OCI-LY7 (cell line): ENCODE data around the gene PLEKHF1. TPM values are rescaled to one million over a fixed set of nuclear protein-coding genes. Genes with fewer than 3 reads are reported as not detected.

Source experiments
- BruUV-seq: library from RNA; stranded (reverse); fragments of 400-500 nt; replicated peaks from 2 replicates; lab custom pipeline; 2021; lab: Mats Ljungman, UMichigan
- CTCF ChIA-PET: fragments of 300-600 bp; sonication (Branson Sonifier 250); formaldehyde crosslinking; loops from one replicate; lab custom pipeline; 2022; ENCODE audit warnings: antibody characterized with exemption; ENCODE audit not compliant: unreplicated experiment; lab: Charles Lee
- POLR2A ChIA-PET: fragments of 300-600 bp; sonication (Branson Sonifier 250); formaldehyde crosslinking; loops from one replicate; lab custom pipeline; 2022; ENCODE audit warnings: antibody characterized with exemption; lab: Charles Lee
- DNase-seq: peaks from one replicate; pipeline ENCODE4 v3.0.0-alpha.2; 2015; ENCODE audit warnings: low spot score
- H2AFZ ChIP-seq: fragments of 200-600 bp; sonication (generic), shearing (Covaris generic); 2 replicates; pipeline ENCODE4 v1.6.1; 2014; ENCODE audit warnings: mild to moderate bottlenecking, antibody characterized with exemption, low read length, moderate library complexity
- H3K27ac ChIP-seq: fragments of 200-600 bp; sonication (generic); 2 replicates; pipeline ENCODE4 v1.5.1; 2014; ENCODE audit warnings: mixed run types, low read depth, mild to moderate bottlenecking, moderate library complexity, low read length, inconsistent platforms; ENCODE audit not compliant: poor library complexity, severe bottlenecking
- H3K36me3 ChIP-seq: fragments of 200-600 bp; sonication (generic); 2 replicates; pipeline ENCODE4 v1.6.1; 2014; ENCODE audit warnings: mild to moderate bottlenecking, antibody characterized with exemption, low read length, moderate library complexity, mixed read lengths; ENCODE audit not compliant: insufficient read depth
- H3K4me1 ChIP-seq: fragments of 200-600 bp; sonication (generic); 2 replicates; pipeline ENCODE4 v1.5.1; 2014; ENCODE audit warnings: mild to moderate bottlenecking, low read length; ENCODE audit not compliant: insufficient read depth, poor library complexity, severe bottlenecking
- H3K4me2 ChIP-seq: fragments of 200-600 bp; sonication (generic); 2 replicates; pipeline ENCODE4 v1.6.1; 2014; ENCODE audit warnings: mild to moderate bottlenecking, low read length
- H3K4me3 ChIP-seq: fragments of 200-600 bp; sonication (generic); 2 replicates; pipeline ENCODE4 v1.5.1; 2014; ENCODE audit warnings: mild to moderate bottlenecking, low read depth, low read length; ENCODE audit not compliant: poor library complexity, severe bottlenecking
- H3K79me2 ChIP-seq: fragments of 200-600 bp; sonication (generic); 2 replicates; pipeline ENCODE4 v1.6.1; 2016; ENCODE audit warnings: low read depth, mild to moderate bottlenecking, low read length, moderate library complexity, mixed read lengths; ENCODE audit not compliant: insufficient read depth
- H3K9me2 ChIP-seq: fragments of 200-600 bp; sonication (generic); 2 replicates; pipeline ENCODE4 v1.6.1; 2016; ENCODE audit warnings: mild to moderate bottlenecking, low read length, mixed read lengths; ENCODE audit not compliant: insufficient read depth
- H3K9me3 ChIP-seq: fragments of 200-600 bp; sonication (generic); 2 replicates; pipeline ENCODE4 v1.6.1; 2014; ENCODE audit warnings: mild to moderate bottlenecking, mixed run types, low read length, mixed read lengths
- H4K20me1 ChIP-seq: fragments of 200-600 bp; sonication (generic); 2 replicates; pipeline ENCODE4 v1.6.1; 2014; ENCODE audit warnings: mild to moderate bottlenecking, antibody characterized with exemption, low read length, moderate library complexity, mixed read lengths; ENCODE audit not compliant: insufficient read depth
- EZH2phosphoT487 ChIP-seq: fragments of 200-600 bp; sonication (generic); IDR thresholded peaks from 2 replicates; pipeline ENCODE4 v1.6.1; 2018; ENCODE audit warnings: low read depth, borderline replicate concordance, mild to moderate bottlenecking, mixed run types, antibody characterized with exemption, low read length, moderate library complexity, mixed read lengths
- intact Hi-C: fragments of 100-400 bp; cut with micrococcal nuclease; formaldehyde crosslinking; loops from one replicate; pipeline ENCODE4 v1.10.0; 2022; ENCODE audit not compliant: unreplicated experiment
- total RNA-seq, 2 experiments: library from RNA; depleted of rRNA in 1 of 2; stranded (reverse); fragments of >200 nt in 1 of 2; shearing (Covaris generic) in 1 of 2; gene quantifications; 2 replicates each; pipeline ENCODE4 v1.2.3, GENCODE V29; 2014 to 2022
- TF ChIP-seq, protein P1 (sequence below): fragments of 200-600 bp; sonication (generic); conservative IDR thresholded peaks from 2 replicates; pipeline ENCODE4 v1.5.1; 2014; ENCODE audit warnings: mild to moderate bottlenecking, antibody characterized with exemption, low read length, moderate library complexity, mixed read lengths

PLEKHF1 gene
- total RNA-seq, 2 experiments from 2014 or later = 5.0 to 7.0 TPM

DNA sequence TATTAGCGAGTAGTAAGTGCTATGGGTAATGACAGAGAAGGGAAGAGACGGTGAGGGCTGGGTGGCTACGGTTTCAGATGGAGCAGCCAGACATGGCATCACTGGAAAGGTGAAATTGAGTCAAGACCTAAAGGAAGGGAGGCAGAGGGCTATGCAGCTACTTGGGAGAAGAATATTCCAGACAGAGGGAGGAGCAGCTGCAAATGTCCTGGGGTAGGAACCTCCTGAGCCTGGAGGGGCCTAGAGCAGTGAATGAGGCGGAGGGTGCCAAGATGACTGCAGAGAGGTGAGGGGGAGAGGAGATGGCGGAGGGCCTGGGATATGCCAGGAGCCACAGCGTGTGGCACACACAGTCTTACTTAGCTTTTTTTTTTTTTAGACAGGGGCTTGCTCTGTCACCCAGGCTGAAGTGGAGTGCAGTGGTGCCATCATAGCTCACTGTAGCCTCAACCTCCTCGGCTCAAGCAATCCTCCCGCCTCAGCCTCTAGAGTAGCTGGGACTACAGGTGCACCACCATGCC is 21.1 kb downstream of the PLEKHF1 start:
- no peak for DNase-seq
- H3K4me3 ChIP-seq = no peak overlapping the region
- POLR2A ChIA-PET = interaction anchor here (0.6 kb wide), 1 partner anchor 64 kb away, joined by 3 read pairs; no protein-coding TSS in a partner anchor
- BruUV-seq = no TSS peak
- no peaks in the 10 kb centered on the region for H3K9me2 ChIP-seq
- no peaks in the 10 kb centered on the region for H3K79me2 ChIP-seq
- no peaks in the 10 kb centered on the region for H4K20me1 ChIP-seq
- H3K4me2 ChIP-seq = no peak overlapping the region
- H3K4me1 ChIP-seq = peaks cover 1% of the 10 kb centered on the region
- CTCF ChIA-PET = interaction anchor here (0.6 kb wide), 1 partner anchor 69 kb away, joined by 3 read pairs; no protein-coding TSS in a partner anchor
- no peak overlapping the region for H2AFZ ChIP-seq
- H3K9me3 ChIP-seq = peaks cover 6% of the 10 kb centered on the region
- no peaks in the 10 kb centered on the region for H3K36me3 ChIP-seq
- TF ChIP-seq EZH2phosphoT487 = no peak
- no peak overlapping the region for H3K27ac ChIP-seq
- intact Hi-C loops = no loop called here

DNA sequence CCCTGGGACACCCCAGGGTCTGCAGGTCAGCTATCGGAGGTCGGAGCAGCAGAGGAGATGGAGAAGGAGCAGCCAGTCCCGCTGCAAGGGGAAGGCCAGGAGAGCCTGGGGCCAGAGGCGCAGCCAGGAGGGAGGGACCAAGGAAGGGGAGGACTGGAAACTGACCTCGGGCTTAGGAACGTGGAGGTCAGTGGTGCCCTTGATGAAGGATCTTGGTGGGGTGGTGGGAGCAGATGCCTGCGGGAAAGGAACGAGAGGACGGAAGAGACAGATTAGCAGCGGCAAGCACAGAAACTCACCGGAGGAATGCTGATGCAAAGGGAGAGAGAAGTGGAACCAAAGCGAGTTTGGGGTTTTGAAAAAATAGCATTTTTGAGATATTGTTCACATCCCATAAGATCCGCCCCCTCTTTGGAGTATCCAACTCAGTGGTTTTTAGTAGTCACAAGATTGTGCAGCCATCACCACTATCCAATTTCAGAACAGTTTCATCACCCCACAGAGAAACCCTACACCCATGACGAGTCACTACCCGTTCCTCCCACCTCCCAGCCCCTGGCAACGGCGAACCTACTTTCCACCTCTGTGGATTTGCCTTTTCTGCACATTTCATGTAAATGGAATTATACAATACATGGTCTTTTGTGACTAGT is 22.1 kb downstream of the PLEKHF1 start:
- no peak for TF ChIP-seq EZH2phosphoT487
- TF ChIP-seq, protein P1, sequence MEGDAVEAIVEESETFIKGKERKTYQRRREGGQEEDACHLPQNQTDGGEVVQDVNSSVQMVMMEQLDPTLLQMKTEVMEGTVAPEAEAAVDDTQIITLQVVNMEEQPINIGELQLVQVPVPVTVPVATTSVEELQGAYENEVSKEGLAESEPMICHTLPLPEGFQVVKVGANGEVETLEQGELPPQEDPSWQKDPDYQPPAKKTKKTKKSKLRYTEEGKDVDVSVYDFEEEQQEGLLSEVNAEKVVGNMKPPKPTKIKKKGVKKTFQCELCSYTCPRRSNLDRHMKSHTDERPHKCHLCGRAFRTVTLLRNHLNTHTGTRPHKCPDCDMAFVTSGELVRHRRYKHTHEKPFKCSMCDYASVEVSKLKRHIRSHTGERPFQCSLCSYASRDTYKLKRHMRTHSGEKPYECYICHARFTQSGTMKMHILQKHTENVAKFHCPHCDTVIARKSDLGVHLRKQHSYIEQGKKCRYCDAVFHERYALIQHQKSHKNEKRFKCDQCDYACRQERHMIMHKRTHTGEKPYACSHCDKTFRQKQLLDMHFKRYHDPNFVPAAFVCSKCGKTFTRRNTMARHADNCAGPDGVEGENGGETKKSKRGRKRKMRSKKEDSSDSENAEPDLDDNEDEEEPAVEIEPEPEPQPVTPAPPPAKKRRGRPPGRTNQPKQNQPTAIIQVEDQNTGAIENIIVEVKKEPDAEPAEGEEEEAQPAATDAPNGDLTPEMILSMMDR = no peak
- Histone ChIP-seq H3K36me3 (no peaks in the 10 kb centered on the region), H3K27ac (no peak overlapping the region), H3K4me1 (no peaks in the 10 kb centered on the region), H3K4me2 (no peak overlapping the region), H3K4me3 (no peak overlapping the region), H4K20me1 (no peaks in the 10 kb centered on the region), H3K79me2 (no peaks in the 10 kb centered on the region), H3K9me2 (no peaks in the 10 kb centered on the region), H2AFZ (no peak overlapping the region), H3K9me3 (peaks cover 6% of the 10 kb centered on the region)
- POLR2A ChIA-PET = no interaction called here
- no TSS peak for BruUV-seq
- intact Hi-C loops = no loop called here
- CTCF ChIA-PET = no interaction called here
- DNase-seq = no peak

DNA sequence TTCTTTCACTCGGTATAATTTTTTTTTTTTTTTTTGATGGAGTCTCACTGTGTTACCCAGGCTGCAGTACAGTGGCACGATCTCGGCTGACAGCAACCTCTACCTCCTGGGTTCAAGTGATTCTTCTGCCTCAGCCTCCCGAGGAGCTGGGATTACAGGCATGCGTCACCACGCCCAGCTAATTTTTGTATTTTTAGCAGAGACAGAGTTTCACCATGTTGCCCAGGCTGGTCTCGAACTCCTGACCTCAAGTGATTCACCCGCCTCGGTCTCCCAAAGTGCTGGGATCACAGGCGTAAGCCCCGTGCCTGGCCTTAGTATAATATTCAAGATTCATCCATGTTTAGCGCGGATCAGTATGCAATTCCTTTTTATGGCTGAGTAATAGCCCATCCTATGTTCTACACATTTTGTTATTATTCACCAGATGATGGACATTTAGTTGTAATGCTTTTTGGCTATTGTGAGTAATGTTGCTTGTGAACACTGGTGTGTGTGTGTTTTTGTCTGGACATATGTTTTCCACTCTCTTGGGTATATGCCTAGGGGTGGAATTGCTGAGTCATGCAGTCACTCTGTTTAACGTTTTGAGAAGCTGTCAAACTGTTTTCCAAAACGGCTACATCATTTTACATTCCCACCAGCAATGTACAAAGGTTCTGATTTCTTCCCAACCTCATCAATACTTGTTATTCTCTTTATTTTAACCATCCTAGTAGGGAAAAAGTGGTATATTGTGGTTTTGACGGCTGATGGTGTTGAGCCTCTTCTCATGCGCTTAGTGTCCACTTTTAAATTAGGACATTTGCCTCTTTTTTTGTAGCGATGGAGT is 22.9 kb downstream of the PLEKHF1 start:
- Histone ChIP-seq H4K20me1 (no peaks in the 10 kb centered on the region), H3K9me3 (peaks cover 6% of the 10 kb centered on the region), H3K36me3 (no peaks in the 10 kb centered on the region), H2AFZ (no peak overlapping the region), H3K4me3 (no peak overlapping the region), H3K4me1 (no peaks in the 10 kb centered on the region), H3K27ac (no peak overlapping the region), H3K9me2 (no peaks in the 10 kb centered on the region), H3K79me2 (no peaks in the 10 kb centered on the region), H3K4me2 (no peak overlapping the region)
- ChIA-PET CTCF (no interaction called here), POLR2A (no interaction called here)
- no peak for DNase-seq
- no TSS peak for BruUV-seq
- no peak for TF ChIP-seq EZH2phosphoT487
- TF ChIP-seq, protein P1 = no peak
- intact Hi-C loops = no loop called here
